Fibroblast of skin of right biceps (primary cell): ENCODE results near the gene ABCC5.
"Not testable (repeated sequence)": the region's sequence is repeated elsewhere in the genome, so short reads cannot be mapped to it uniquely, and the experiment has no call there.

ENCODE experiments used
- DNase-seq: peaks from one replicate; pipeline ENCODE4 v3.0.0-alpha.2; 2013

Gene ABCC5

GRCh38 chr3:184015381-184016019 is 2.2 kb downstream of the ABCC5 start:
- no peak for DNase-seq

- no peak for DNase-seq
Measured at GRCh38 chr3:184011937-184012889, 5.5 kb downstream of the ABCC5 start.

GRCh38 chr3:184011230-184011876 is 6.3 kb downstream of the ABCC5 start:
- peak; percentile 7 for DNase-seq

GRCh38 chr3:184008161-184008560 is 9.5 kb downstream of the ABCC5 start:
- DNase-seq, result no peak

- DNase-seq, result not testable (repeated sequence)
Measured at GRCh38 chr3:184007143-184007813, 10.4 kb downstream of the ABCC5 start.

GRCh38 chr3:184005941-184006507 is 11.7 kb downstream of the ABCC5 start:
- DNase-seq, result peak; percentile 44

GRCh38 chr3:184004476-184004875 is 13.2 kb downstream of the ABCC5 start:
- no peak for DNase-seq

GRCh38 chr3:184003187-184003967 is 14.3 kb downstream of the ABCC5 start:
- DNase-seq, result peak; percentile 84

- DNase-seq, result no peak
Measured at GRCh38 chr3:184002469-184002868, 15.2 kb downstream of the ABCC5 start.

- no peak for DNase-seq
Measured at GRCh38 chr3:184001761-184002160, 15.9 kb downstream of the ABCC5 start.

- no peak for DNase-seq
Measured at GRCh38 chr3:183991403-183991802, 26.3 kb downstream of the ABCC5 start.

- peak; percentile 54 for DNase-seq
Measured at GRCh38 chr3:183988216-183988790, 29.4 kb downstream of the ABCC5 start.

GRCh38 chr3:183987000-183987600 is 30.6 kb downstream of the ABCC5 start:
- no peak for DNase-seq

GRCh38 chr3:183984749-183985729 is 32.6 kb downstream of the ABCC5 start:
- DNase-seq, result no peak

GRCh38 chr3:183984127-183984740 is 33.5 kb downstream of the ABCC5 start:
- peak; percentile 32 for DNase-seq

GRCh38 chr3:183981990-183982644 is 35.6 kb downstream of the ABCC5 start:
- no peak for DNase-seq

- DNase-seq, result no peak
Measured at GRCh38 chr3:183980403-183980802, 37.3 kb downstream of the ABCC5 start.

- peak; percentile 61 for DNase-seq
Measured at GRCh38 chr3:183975981-183976662, 41.6 kb downstream of the ABCC5 start.
